ENCODE measurements around the gene LDB2. TPM values are rescaled to one million over a fixed set of nuclear protein-coding genes. Genes with fewer than 3 reads are reported as not detected.

The LDB2 gene
- polyA plus RNA-seq, 2 of the 4 experiments (the other 2 are of a cell fraction): not detected

GRCh38 chr4:16597443-16597842 lies 301.0 kb downstream of the LDB2 start:
- H3K9me3 ChIP-seq: no peaks in the 10 kb centered on the region
- H3K27ac ChIP-seq: no peak overlapping the region
- 3% methylated on average over 2 of the region's 2 CpGs for WGBS (ENCODE audit: missing lambda C conversion rate)
- TF ChIP-seq CBX8 (IDR thresholded peaks at IDR 0.05) (no peak), PHF8 (IDR thresholded peaks at IDR 0.05; ENCODE audit: borderline replicate concordance, low read depth) (no peak)
- DNase-seq (ENCODE audit: low read depth in 1 of 2, low spot score in 1 of 2) (no peak), FAIRE-seq (no peak), ATAC-seq (no peak)
- H3K4me1 ChIP-seq: no peaks in the 10 kb centered on the region
- ChIA-PET POLR2A (no interaction called here), CTCF (no interaction called here)
- H3K4me3 ChIP-seq: no peak overlapping the region
- no peak overlapping the region for H3K4me2 ChIP-seq

- POLR2A ChIA-PET: no interaction called here
- Histone ChIP-seq H3K27ac (no peak overlapping the region), H3K4me2 (no peak overlapping the region), H3K4me1 (no peaks in the 10 kb centered on the region), H3K4me3 (no peak overlapping the region), H3K9me3 (no peaks in the 10 kb centered on the region)
- DNase-seq (ENCODE audit: low read depth in 1 of 2, low spot score in 1 of 2) (no peak), FAIRE-seq (no peak), ATAC-seq (no peak)
- WGBS (ENCODE audit: missing lambda C conversion rate): 45% methylated on average over 2 of the region's 2 CpGs
- TF ChIP-seq FOSL2 (IDR thresholded peaks at IDR 0.05): no peak
- TF ChIP-seq FOSL2 (CRISPR knock-in tag; IDR thresholded peaks at IDR 0.05): no peak
- TF ChIP-seq NFE2L2 (conservative IDR thresholded peaks at IDR 0.05; ENCODE audit: low read length): no peak
- CTCF ChIA-PET: no interaction called here
Observed at GRCh38 chr4:16596267-16596666, 302.2 kb downstream of the LDB2 start.

GRCh38 chr4:16594128-16594527 lies 304.3 kb downstream of the LDB2 start:
- POLR2A ChIA-PET: no interaction called here
- TF ChIP-seq TP53 (CRISPR knock-in tag; IDR thresholded peaks at IDR 0.05) (no peak), MAFK (IDR thresholded peaks at IDR 0.05; ENCODE audit: partially characterized antibody) (no peak), CEBPB (IDR thresholded peaks at IDR 0.05) (no peak)
- TF ChIP-seq, protein P1, sequence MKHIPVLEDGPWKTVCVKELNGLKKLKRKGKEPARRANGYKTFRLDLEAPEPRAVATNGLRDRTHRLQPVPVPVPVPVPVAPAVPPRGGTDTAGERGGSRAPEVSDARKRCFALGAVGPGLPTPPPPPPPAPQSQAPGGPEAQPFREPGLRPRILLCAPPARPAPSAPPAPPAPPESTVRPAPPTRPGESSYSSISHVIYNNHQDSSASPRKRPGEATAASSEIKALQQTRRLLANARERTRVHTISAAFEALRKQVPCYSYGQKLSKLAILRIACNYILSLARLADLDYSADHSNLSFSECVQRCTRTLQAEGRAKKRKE (CRISPR knock-in tag; IDR thresholded peaks at IDR 0.05; ENCODE audit: low read depth): no peak
- Histone ChIP-seq H3K27ac (no peak overlapping the region), H3K4me3 (no peak overlapping the region), H3K4me2 (no peak overlapping the region), H3K9me3 (no peaks in the 10 kb centered on the region), H3K4me1 (no peaks in the 10 kb centered on the region)
- CTCF ChIA-PET: no interaction called here
- ATAC-seq (no peak), FAIRE-seq (no peak), DNase-seq (ENCODE audit: low read depth in 1 of 2, low spot score in 1 of 2) (no peak)
- WGBS (ENCODE audit: missing lambda C conversion rate): 24% methylated on average over 2 of the region's 2 CpGs

- FAIRE-seq (no peak), DNase-seq (ENCODE audit: low read depth in 1 of 2, low spot score in 1 of 2) (no peak)
- POLR2A ChIA-PET: no interaction called here
Observed at GRCh38 chr4:16593386-16593785, 305.1 kb downstream of the LDB2 start.

DNA sequence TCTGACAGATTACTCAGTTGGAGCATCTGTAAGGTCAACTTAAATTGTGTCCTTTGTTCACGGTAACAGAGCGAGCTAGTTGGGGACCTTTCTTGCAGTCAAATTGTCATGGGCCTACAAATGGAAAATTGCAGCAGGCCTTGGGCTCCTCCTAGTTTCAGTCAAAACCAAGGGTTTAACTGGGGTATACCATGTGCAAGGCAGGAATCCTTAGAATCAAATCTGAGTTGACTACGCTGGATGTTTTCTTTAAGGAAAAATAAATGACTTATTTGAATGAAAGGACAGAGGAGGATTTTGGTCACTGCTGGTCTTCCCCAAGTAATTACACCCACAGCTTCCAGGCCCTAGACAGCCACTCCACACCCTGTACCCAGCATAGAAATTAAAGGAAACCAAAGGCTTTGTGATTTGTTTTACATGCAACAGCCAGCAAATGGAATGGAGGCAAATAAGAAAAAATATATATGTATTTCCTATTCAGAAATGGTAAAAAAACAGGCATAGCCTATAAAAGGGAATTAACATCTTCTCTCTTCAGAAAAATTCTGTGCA lies 307.1 kb downstream of the LDB2 start:
- DNase-seq (ENCODE audit: low read depth in 1 of 2, low spot score in 1 of 2): no peak
- no peak overlapping the region for H3K4me3 ChIP-seq
- no peaks in the 10 kb centered on the region for H3K9me3 ChIP-seq
- FAIRE-seq: no peak
- ChIA-PET POLR2A (no interaction called here), CTCF (interaction anchor here (0.6 kb wide), 1 partner anchor 787 kb away, joined by 3 read pairs; no protein-coding TSS in a partner anchor)
- no peak for ATAC-seq
- H3K4me2 ChIP-seq: no peak overlapping the region
- no peak overlapping the region for H3K27ac ChIP-seq
- TF ChIP-seq HEYL (CRISPR knock-in tag; IDR thresholded peaks at IDR 0.05) (no peak), PHF8 (IDR thresholded peaks at IDR 0.05; ENCODE audit: borderline replicate concordance, low read depth) (no peak), ZC3H11A (IDR thresholded peaks at IDR 0.05) (no peak), HOXB5 (CRISPR knock-in tag; IDR thresholded peaks at IDR 0.05) (no peak), BHLHE40 (IDR thresholded peaks at IDR 0.05; ENCODE audit: low read depth, low read length) (no peak), CHD2 (IDR thresholded peaks at IDR 0.05; ENCODE audit: low read length, partially characterized antibody) (no peak), MAFK (IDR thresholded peaks at IDR 0.05; ENCODE audit: partially characterized antibody) (no peak), RFX5 (IDR thresholded peaks at IDR 0.05) (no peak), FOSB (CRISPR knock-in tag; IDR thresholded peaks at IDR 0.05) (no peak), RNF2 (IDR thresholded peaks at IDR 0.05; ENCODE audit: borderline replicate concordance, low read depth) (no peak), SMC3 (IDR thresholded peaks at IDR 0.05) (no peak), HOXA7 (CRISPR knock-in tag; IDR thresholded peaks at IDR 0.05) (no peak)
- TF ChIP-seq, protein P2, sequence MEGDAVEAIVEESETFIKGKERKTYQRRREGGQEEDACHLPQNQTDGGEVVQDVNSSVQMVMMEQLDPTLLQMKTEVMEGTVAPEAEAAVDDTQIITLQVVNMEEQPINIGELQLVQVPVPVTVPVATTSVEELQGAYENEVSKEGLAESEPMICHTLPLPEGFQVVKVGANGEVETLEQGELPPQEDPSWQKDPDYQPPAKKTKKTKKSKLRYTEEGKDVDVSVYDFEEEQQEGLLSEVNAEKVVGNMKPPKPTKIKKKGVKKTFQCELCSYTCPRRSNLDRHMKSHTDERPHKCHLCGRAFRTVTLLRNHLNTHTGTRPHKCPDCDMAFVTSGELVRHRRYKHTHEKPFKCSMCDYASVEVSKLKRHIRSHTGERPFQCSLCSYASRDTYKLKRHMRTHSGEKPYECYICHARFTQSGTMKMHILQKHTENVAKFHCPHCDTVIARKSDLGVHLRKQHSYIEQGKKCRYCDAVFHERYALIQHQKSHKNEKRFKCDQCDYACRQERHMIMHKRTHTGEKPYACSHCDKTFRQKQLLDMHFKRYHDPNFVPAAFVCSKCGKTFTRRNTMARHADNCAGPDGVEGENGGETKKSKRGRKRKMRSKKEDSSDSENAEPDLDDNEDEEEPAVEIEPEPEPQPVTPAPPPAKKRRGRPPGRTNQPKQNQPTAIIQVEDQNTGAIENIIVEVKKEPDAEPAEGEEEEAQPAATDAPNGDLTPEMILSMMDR (IDR thresholded peaks at IDR 0.05): no peak
- TF ChIP-seq, protein P3, sequence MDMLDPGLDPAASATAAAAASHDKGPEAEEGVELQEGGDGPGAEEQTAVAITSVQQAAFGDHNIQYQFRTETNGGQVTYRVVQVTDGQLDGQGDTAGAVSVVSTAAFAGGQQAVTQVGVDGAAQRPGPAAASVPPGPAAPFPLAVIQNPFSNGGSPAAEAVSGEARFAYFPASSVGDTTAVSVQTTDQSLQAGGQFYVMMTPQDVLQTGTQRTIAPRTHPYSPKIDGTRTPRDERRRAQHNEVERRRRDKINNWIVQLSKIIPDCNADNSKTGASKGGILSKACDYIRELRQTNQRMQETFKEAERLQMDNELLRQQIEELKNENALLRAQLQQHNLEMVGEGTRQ (IDR thresholded peaks at IDR 0.05): no peak
- no peaks in the 10 kb centered on the region for H3K4me1 ChIP-seq
- WGBS (ENCODE audit: missing lambda C conversion rate): 65% methylated on average over 3 of the region's 3 CpGs

More at GRCh38 chr4:16593386-16593785, 305.1 kb downstream of the LDB2 start:
- Histone ChIP-seq H3K9me3 (no peaks in the 10 kb centered on the region), H3K4me3 (no peak overlapping the region), H3K4me1 (no peaks in the 10 kb centered on the region), H3K4me2 (no peak overlapping the region), H3K27ac (no peak overlapping the region)
- ATAC-seq: no peak
- TF ChIP-seq CHD4 (IDR thresholded peaks at IDR 0.05; ENCODE audit: borderline replicate concordance): no peak
- no peak for TF ChIP-seq CHD2 (IDR thresholded peaks at IDR 0.05; ENCODE audit: low read length, partially characterized antibody)
- CTCF ChIA-PET: no interaction called here
- 8% methylated on average over 4 of the region's 4 CpGs for WGBS (ENCODE audit: missing lambda C conversion rate)

Measured in A549 (cell line).